BJ (cell line): Measurements from ENCODE around the gene TNIK. TPM values are rescaled to one million over a fixed set of nuclear protein-coding genes. Genes with fewer than 3 reads are reported as not detected.

Source experiments
- CTCF ChIA-PET: fragments of 350-600 bp; formaldehyde crosslinking; extraction: SDS; loops from one replicate; lab custom pipeline; 2021; ENCODE audit warnings: antibody characterized with exemption, inconsistent platforms; lab: Yijun Ruan, JAX
- POLR2A ChIA-PET: fragments of 300-600 bp; sonication (Branson Sonifier 250); formaldehyde crosslinking; extraction: SDS; loops from one replicate; lab custom pipeline; 2021; ENCODE audit warnings: antibody characterized with exemption; lab: Charles Lee
- DNase-seq: peaks from one replicate; pipeline ENCODE4 v3.0.0-alpha.2; 2011; ENCODE audit warnings: low read depth
- H3K27me3 ChIP-seq: 2 replicates; pipeline ENCODE4 v1.6.0; 2011; ENCODE audit warnings: low read length; ENCODE audit not compliant: control insufficient read depth, insufficient read depth
- H3K36me3 ChIP-seq: 2 replicates; pipeline ENCODE4 v1.5.1; 2011; ENCODE audit warnings: low read length; ENCODE audit not compliant: control insufficient read depth, insufficient read depth
- H3K4me3 ChIP-seq: 2 replicates; pipeline ENCODE4 v1.5.1; 2011; ENCODE audit warnings: low read depth, mild to moderate bottlenecking, control low read depth, low read length
- CTCF ChIP-seq: IDR thresholded peaks from 2 replicates; pipeline ENCODE4 v1.5.1; 2011; ENCODE audit warnings: low read depth, mild to moderate bottlenecking, control low read depth, inconsistent platforms, low read length, moderate library complexity; ENCODE audit not compliant: insufficient read depth
- polyA plus RNA-seq: library from polyadenylated mRNA; depleted of rRNA; stranded (reverse); fragments of >200 nt; gene quantifications from 2 replicates; pipeline ENCODE4 v1.2.3, GENCODE V29; 2011

TNIK gene
- polyA plus RNA-seq, 1 experiment = 2.1 TPM

- CTCF ChIA-PET = no interaction called here
- POLR2A ChIA-PET = no interaction called here
- Histone ChIP-seq H3K36me3 (no peaks in the 10 kb centered on the region), H3K4me3 (no peak overlapping the region), H3K27me3 (no peaks in the 10 kb centered on the region)
- no peak for DNase-seq
- TF ChIP-seq CTCF = no peak
Observed at GRCh38 chr3:171472552-171472951, 12.3 kb upstream of the TNIK start.

GRCh38 chr3:171470714-171471227 is 10.6 kb upstream of the TNIK start:
- Histone ChIP-seq H3K4me3 (no peak overlapping the region), H3K27me3 (no peaks in the 10 kb centered on the region), H3K36me3 (no peaks in the 10 kb centered on the region)
- POLR2A ChIA-PET = no interaction called here
- no peak for DNase-seq
- TF ChIP-seq CTCF = no peak
- CTCF ChIA-PET = interaction anchor here (0.6 kb wide), 1 partner anchor 34 kb away, joined by 4 read pairs; no protein-coding TSS in a partner anchor

- no peak for DNase-seq
- H3K4me3 ChIP-seq = no peak overlapping the region
- ChIA-PET POLR2A (no interaction called here), CTCF (no interaction called here)
- no peaks in the 10 kb centered on the region for H3K27me3 ChIP-seq
- no peaks in the 10 kb centered on the region for H3K36me3 ChIP-seq
- no peak for TF ChIP-seq CTCF
Observed at GRCh38 chr3:171469376-171469775, 9.2 kb upstream of the TNIK start.

- ChIA-PET POLR2A (no interaction called here), CTCF (no interaction called here)
- no peak overlapping the region for H3K4me3 ChIP-seq
- no peaks in the 10 kb centered on the region for H3K27me3 ChIP-seq
- DNase-seq = no peak
- H3K36me3 ChIP-seq = no peaks in the 10 kb centered on the region
- no peak for TF ChIP-seq CTCF
Observed at GRCh38 chr3:171468296-171468906, 8.2 kb upstream of the TNIK start.

DNA sequence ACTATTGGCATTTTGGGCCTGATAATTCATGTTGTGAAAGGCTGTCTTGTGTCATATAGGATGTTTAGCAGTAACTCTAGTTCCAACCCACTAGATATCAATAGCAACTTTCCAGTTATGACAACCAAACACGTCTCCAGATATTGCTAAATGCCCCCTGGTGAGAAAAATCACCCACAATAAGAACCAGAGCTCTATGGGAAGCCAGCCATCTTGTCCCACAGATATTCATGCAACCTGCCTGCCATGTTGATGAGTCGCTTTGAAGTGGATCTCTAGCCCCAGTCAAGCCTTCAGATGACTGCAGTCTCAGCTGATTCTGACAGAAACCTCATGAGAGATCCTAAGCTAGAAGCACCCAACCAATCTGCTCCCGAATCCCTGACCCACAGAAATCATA is 5.6 kb upstream of the TNIK start:
- Histone ChIP-seq H3K27me3 (no peaks in the 10 kb centered on the region; the same call in 1 of the 2 replicates), H3K4me3 (no peak overlapping the region), H3K36me3 (no peaks in the 10 kb centered on the region)
- ChIA-PET POLR2A (interaction anchor here (0.6 kb wide), 1 partner anchor 100 kb away, joined by 3 read pairs; no protein-coding TSS in a partner anchor), CTCF (no interaction called here)
- DNase-seq = no peak
- TF ChIP-seq CTCF = no peak
